HFF-Myc (cell line): ENCODE results near the gene SKA3.
A peak's percentile ranks its signal among the peaks of the same experiment; 100 is the strongest.
"Not testable (repeated sequence)": the region's sequence is repeated elsewhere in the genome, so short reads cannot be mapped to it uniquely, and the experiment has no call there.

Experiments used
- DNase-seq: peaks from one replicate; pipeline ENCODE4 v3.0.0-alpha.2; 2011; ENCODE audit warnings: low read depth; ENCODE audit errors: extremely low read depth
- H3K4me3 ChIP-seq: replicated peaks from 2 replicates; pipeline ENCODE4 v1.5.1; 2011; ENCODE audit warnings: low read depth, mild to moderate bottlenecking, control low read depth, low read length
- TF ChIP-seq, protein P1 (sequence below): IDR thresholded peaks from 2 replicates; pipeline ENCODE4 v1.5.1; 2012; ENCODE audit warnings: mild to moderate bottlenecking, low read depth, low read length, control low read depth; ENCODE audit errors: missing control alignments

Gene SKA3

DNA sequence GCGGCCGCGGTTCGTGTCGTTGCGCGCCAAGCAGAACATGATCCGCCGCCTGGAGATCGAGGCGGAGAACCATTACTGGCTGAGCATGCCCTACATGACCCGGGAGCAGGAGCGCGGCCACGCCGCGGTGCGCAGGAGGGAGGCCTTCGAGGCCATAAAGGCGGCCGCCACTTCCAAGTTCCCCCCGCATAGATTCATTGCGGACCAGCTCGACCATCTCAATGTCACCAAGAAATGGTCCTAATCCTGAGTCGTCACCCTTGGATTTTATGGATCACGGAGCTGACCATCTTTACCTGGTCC, 581 bp upstream of the SKA3 start:
- DNase-seq: no peak

DNA sequence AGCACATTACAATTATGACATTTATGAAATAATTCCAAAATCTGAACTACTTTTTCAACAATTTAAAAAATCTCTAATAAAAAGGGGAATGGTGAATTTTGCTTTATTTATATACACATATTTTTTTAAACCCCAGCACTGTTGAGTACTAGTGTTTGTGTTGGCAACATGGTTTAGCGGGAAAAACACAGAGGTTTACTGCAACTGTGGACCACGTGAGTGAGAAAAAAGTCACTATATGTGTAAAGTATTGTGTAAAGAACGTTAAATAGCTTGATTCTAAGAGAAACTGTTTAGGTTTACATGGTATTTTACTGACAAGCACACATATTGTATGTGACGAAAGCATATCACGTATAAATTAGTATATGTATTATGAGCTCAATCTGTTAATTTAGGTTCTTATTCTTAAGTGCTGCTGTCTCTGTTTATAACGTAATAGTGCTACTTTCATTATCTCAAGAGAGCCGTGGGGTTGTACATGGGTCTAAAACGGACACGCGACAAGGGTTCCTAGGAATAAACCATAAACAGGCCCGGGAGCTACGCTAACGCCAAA, 617 bp downstream of the SKA3 start:
- TF ChIP-seq, protein P1, sequence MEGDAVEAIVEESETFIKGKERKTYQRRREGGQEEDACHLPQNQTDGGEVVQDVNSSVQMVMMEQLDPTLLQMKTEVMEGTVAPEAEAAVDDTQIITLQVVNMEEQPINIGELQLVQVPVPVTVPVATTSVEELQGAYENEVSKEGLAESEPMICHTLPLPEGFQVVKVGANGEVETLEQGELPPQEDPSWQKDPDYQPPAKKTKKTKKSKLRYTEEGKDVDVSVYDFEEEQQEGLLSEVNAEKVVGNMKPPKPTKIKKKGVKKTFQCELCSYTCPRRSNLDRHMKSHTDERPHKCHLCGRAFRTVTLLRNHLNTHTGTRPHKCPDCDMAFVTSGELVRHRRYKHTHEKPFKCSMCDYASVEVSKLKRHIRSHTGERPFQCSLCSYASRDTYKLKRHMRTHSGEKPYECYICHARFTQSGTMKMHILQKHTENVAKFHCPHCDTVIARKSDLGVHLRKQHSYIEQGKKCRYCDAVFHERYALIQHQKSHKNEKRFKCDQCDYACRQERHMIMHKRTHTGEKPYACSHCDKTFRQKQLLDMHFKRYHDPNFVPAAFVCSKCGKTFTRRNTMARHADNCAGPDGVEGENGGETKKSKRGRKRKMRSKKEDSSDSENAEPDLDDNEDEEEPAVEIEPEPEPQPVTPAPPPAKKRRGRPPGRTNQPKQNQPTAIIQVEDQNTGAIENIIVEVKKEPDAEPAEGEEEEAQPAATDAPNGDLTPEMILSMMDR: no peak
- DNase-seq: no peak
- peak overlapping the region; percentile 81 for H3K4me3 ChIP-seq

More for the DNA sequence above, 581 bp upstream of the SKA3 start:
- peak overlapping the region; percentile 81 for H3K4me3 ChIP-seq
- TF ChIP-seq, protein P1: no peak

DNA sequence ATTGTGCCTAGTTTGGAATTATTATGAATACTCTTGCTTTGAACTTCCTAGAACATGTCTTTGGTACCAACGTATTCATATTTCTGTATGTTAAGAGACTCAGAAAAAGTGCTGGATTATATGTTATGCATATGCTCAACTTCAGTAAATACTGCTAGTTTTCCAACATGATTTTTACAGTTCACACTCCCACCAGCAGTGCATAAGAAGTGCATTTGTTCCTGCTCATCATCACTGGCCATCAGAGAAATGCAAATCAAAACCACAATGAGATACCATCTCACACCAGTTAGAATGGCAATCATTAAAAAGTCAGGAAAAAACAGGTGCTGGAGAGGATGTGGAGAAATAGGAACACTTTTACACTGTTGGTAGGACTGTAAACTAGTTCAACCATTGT, 2.6 kb downstream of the SKA3 start:
- DNase-seq, H3K4me3 ChIP-seq: not testable (repeated sequence)

GRCh38 chr13:21171420-21171819, 4.9 kb downstream of the SKA3 start:
- TF ChIP-seq, protein P1: no peak
- H3K4me3 ChIP-seq: no peak overlapping the region
- no peak for DNase-seq

- not testable (repeated sequence) for DNase-seq, H3K4me3 ChIP-seq
Measured at GRCh38 chr13:21165606-21166005, 10.7 kb downstream of the SKA3 start.

- TF ChIP-seq, protein P1: no peak
- DNase-seq: no peak
- H3K4me3 ChIP-seq: no peak overlapping the region
Measured at GRCh38 chr13:21164631-21165030, 11.7 kb downstream of the SKA3 start.

- H3K4me3 ChIP-seq: no peak overlapping the region
- TF ChIP-seq, protein P1: no peak
- DNase-seq: no peak
Measured at GRCh38 chr13:21152251-21152899, 24.0 kb downstream of the SKA3 start.

GRCh38 chr13:21150013-21150412, 26.3 kb downstream of the SKA3 start:
- no peak for DNase-seq
- TF ChIP-seq, protein P1: no peak
- no peak overlapping the region for H3K4me3 ChIP-seq
